Liver (tissue), 9 donors: ENCODE results near the gene CHN1. TPM values are rescaled to one million over a fixed set of nuclear protein-coding genes. Genes with fewer than 3 reads are reported as not detected.

Experiments used
- DNase-seq: peaks from one replicate; pipeline ENCODE4 v3.0.0-alpha.2; 2017; ENCODE audit warnings: low spot score
- H3K27ac ChIP-seq, 2 donors: one replicate each; pipeline ENCODE4 v1.7.0; 2013; ENCODE audit warnings: inconsistent platforms in 2 of 2, low read length in 2 of 2, control low read depth in 1 of 2, low read depth in 1 of 2, mild to moderate bottlenecking in 1 of 2
- H3K27me3 ChIP-seq, 4 donors: one replicate each; pipeline versions ENCODE4 v1.6.1 to v1.7.0; 2013; ENCODE audit warnings: low read length in 3 of 4, inconsistent platforms in 1 of 4, mild to moderate bottlenecking in 1 of 4, moderate library complexity in 1 of 4; ENCODE audit not compliant: control insufficient read depth in 4 of 4, insufficient read depth in 4 of 4
- H3K36me3 ChIP-seq, 4 donors: one replicate each; pipeline versions ENCODE4 v1.6.1 to v1.7.0; 2013; ENCODE audit warnings: low read length in 3 of 4, mild to moderate bottlenecking in 3 of 4, low read depth in 1 of 4, moderate library complexity in 1 of 4; ENCODE audit not compliant: control insufficient read depth in 4 of 4, insufficient read depth in 3 of 4
- H3K4me1 ChIP-seq, 4 donors: one replicate each; pipeline versions ENCODE4 v1.6.1 to v1.7.0; 2013; ENCODE audit warnings: low read length in 3 of 4, mild to moderate bottlenecking in 3 of 4, moderate library complexity in 1 of 4; ENCODE audit not compliant: control insufficient read depth in 4 of 4, insufficient read depth in 4 of 4
- H3K4me3 ChIP-seq, 3 donors: one replicate each; pipeline versions ENCODE4 v1.6.1 to v1.7.0; 2013; ENCODE audit warnings: low read length in 3 of 3, control low read depth in 1 of 3, low read depth in 1 of 3, mild to moderate bottlenecking in 1 of 3
- H3K9ac ChIP-seq, 2 donors: one replicate each; pipeline ENCODE4 v1.7.0; 2013; ENCODE audit warnings: low read length in 2 of 2, mild to moderate bottlenecking in 2 of 2, moderate library complexity in 2 of 2, control low read depth in 1 of 2, low read depth in 1 of 2
- H3K9me3 ChIP-seq, 4 donors: one replicate each; pipeline versions ENCODE4 v1.6.1 to v1.7.0; 2013; ENCODE audit warnings: low read length in 3 of 4; ENCODE audit not compliant: control insufficient read depth in 4 of 4
- EGR1 ChIP-seq, 2 donors: IDR thresholded peaks; 2 replicates each; pipeline ENCODE4 v1.6.1; 2016 to 2018; ENCODE audit warnings: antibody characterized with exemption in 2 of 2, low read depth in 2 of 2
- FOXA1 ChIP-seq: IDR thresholded peaks from 2 replicates; pipeline ENCODE4 v1.6.1; 2016; ENCODE audit warnings: antibody characterized with exemption
- HNF4G ChIP-seq: IDR thresholded peaks from 2 replicates; pipeline ENCODE4 v1.6.1; 2016; ENCODE audit warnings: antibody characterized with exemption
- JUND ChIP-seq, 2 donors: IDR thresholded peaks; 2 replicates each; pipeline ENCODE4 v1.6.1; 2016; ENCODE audit warnings: antibody characterized with exemption in 2 of 2
- RAD21 ChIP-seq, 2 donors: IDR thresholded peaks; 2 replicates each; pipeline ENCODE4 v1.6.1; 2016; ENCODE audit warnings: antibody characterized with exemption in 2 of 2, mild to moderate bottlenecking in 2 of 2
- REST ChIP-seq: IDR thresholded peaks from 2 replicates; pipeline ENCODE4 v1.6.1; 2016; ENCODE audit warnings: antibody characterized with exemption, mild to moderate bottlenecking
- TAF1 ChIP-seq: conservative IDR thresholded peaks from 2 replicates; pipeline ENCODE4 v1.6.1; 2016; ENCODE audit warnings: antibody characterized with exemption, mild to moderate bottlenecking
- YY1 ChIP-seq: IDR thresholded peaks from 2 replicates; pipeline ENCODE4 v1.6.1; 2016; ENCODE audit warnings: antibody characterized with exemption, mild to moderate bottlenecking
- ZBTB33 ChIP-seq: IDR thresholded peaks from 2 replicates; pipeline ENCODE4 v1.6.1; 2016; ENCODE audit warnings: antibody characterized with exemption
- WGBS: extraction: QIAGEN DNeasy Blood & Tissue Kit; methylation state at CpG from one replicate; pipeline ENCODE4 v1.1.7; 2013; 5-methylcytosine and 5-hydroxymethylcytosine counted together
- polyA plus RNA-seq, 2 donors: library from polyadenylated mRNA; stranded (reverse) in 1 of 2; unstranded in 1 of 2; fragments of 200-250 nt in 1 of 2; fragments of >200 nt in 1 of 2; fragmentation: Nextera tagmentation in 1 of 2; extraction: Ambion mirVana in 1 of 2; gene quantifications; one replicate each; pipeline versions ENCODE4 v1.2.1 to v1.2.3, GENCODE V29; 2013 to 2015
- total RNA-seq, 2 donors: library from RNA; depleted of rRNA; stranded (reverse); fragments of >200 nt; gene quantifications; one replicate each; pipeline ENCODE4 v1.2.3, GENCODE V29; 2014
- TF ChIP-seq, protein P1 (sequence below): fragments of 150-350 bp; IDR thresholded peaks from 2 replicates; pipeline ENCODE4 v1.5.1; 2017; ENCODE audit warnings: improper control_type of control experiment, low read depth, low read length; ENCODE audit not compliant: missing input control
- TF ChIP-seq, protein P2 (sequence below): IDR thresholded peaks from 2 replicates; pipeline ENCODE4 v1.6.1; 2016; ENCODE audit warnings: antibody characterized with exemption
- TF ChIP-seq, protein P3 (sequence below): IDR thresholded peaks from 2 replicates; pipeline ENCODE4 v1.6.1; 2016; ENCODE audit warnings: antibody characterized with exemption
- donor health status: healthy.
- donor health status: healthy.
- donor health status: healthy.
- donor health status: healthy.
- donor health status: healthy.

Gene CHN1
- total and polyA plus RNA-seq, 4 donors = 0.66 to 1.6 (median 1.1) TPM

- Histone ChIP-seq H3K36me3 (no peaks in the 10 kb centered on the region), H3K27ac (no peak overlapping the region), H3K9me3 (no peaks in the 10 kb centered on the region), H3K27me3 (no peaks in the 10 kb centered on the region), H3K4me1 (no peaks in the 10 kb centered on the region), H3K9ac (no peak overlapping the region), H3K4me3 (no peak overlapping the region)
- WGBS = 96% methylated on average over 6 of the region's 6 CpGs
- no peak for DNase-seq
- TF ChIP-seq REST (no peak), FOXA1 (no peak), TAF1 (no peak), HNF4G (no peak), YY1 (no peak)
- TF ChIP-seq, protein P1, sequence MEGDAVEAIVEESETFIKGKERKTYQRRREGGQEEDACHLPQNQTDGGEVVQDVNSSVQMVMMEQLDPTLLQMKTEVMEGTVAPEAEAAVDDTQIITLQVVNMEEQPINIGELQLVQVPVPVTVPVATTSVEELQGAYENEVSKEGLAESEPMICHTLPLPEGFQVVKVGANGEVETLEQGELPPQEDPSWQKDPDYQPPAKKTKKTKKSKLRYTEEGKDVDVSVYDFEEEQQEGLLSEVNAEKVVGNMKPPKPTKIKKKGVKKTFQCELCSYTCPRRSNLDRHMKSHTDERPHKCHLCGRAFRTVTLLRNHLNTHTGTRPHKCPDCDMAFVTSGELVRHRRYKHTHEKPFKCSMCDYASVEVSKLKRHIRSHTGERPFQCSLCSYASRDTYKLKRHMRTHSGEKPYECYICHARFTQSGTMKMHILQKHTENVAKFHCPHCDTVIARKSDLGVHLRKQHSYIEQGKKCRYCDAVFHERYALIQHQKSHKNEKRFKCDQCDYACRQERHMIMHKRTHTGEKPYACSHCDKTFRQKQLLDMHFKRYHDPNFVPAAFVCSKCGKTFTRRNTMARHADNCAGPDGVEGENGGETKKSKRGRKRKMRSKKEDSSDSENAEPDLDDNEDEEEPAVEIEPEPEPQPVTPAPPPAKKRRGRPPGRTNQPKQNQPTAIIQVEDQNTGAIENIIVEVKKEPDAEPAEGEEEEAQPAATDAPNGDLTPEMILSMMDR = no peak
- TF ChIP-seq, protein P2, sequence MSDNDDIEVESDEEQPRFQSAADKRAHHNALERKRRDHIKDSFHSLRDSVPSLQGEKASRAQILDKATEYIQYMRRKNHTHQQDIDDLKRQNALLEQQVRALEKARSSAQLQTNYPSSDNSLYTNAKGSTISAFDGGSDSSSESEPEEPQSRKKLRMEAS = no peak
These were observed 184.8 kb downstream of the CHN1 start for GRCh38 chr2:174820361-174820760.

GRCh38 chr2:174815526-174815925, 189.7 kb downstream of the CHN1 start:
- H3K9ac ChIP-seq = no peak overlapping the region
- H3K9me3 ChIP-seq = no peaks in the 10 kb centered on the region
- H3K27ac ChIP-seq = no peak overlapping the region
- H3K4me1 ChIP-seq = no peaks in the 10 kb centered on the region
- DNase-seq = no peak
- H3K36me3 ChIP-seq = no peaks in the 10 kb centered on the region
- 57% methylated on average over 2 of the region's 2 CpGs for WGBS
- H3K4me3 ChIP-seq = no peak overlapping the region
- no peak for TF ChIP-seq JUND (IDR thresholded peaks at IDR 0.05)
- TF ChIP-seq, protein P3, sequence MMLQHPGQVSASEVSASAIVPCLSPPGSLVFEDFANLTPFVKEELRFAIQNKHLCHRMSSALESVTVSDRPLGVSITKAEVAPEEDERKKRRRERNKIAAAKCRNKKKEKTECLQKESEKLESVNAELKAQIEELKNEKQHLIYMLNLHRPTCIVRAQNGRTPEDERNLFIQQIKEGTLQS = no peak
- no peak for TF ChIP-seq ZBTB33
- TF ChIP-seq RAD21 (IDR thresholded peaks at IDR 0.05) = no peak
- no peak for TF ChIP-seq EGR1 (IDR thresholded peaks at IDR 0.05; ENCODE audit: low read depth in 2 of 2)
- no peak for TF ChIP-seq YY1
- H3K27me3 ChIP-seq = no peaks in the 10 kb centered on the region
